Measurements from ENCODE around the gene HTR4.
"Not testable (repeated sequence)": the region's sequence is repeated elsewhere in the genome, so short reads cannot be mapped to it uniquely, and the experiment has no call there.

HTR4 gene

GRCh38 chr5:148471379-148471778 is 182.9 kb downstream of the HTR4 start:
- no peaks in the 10 kb centered on the region for H3K4me1 Mint-ChIP-seq (ENCODE audit: low read depth)
- H3K4me3 Mint-ChIP-seq, result no peak overlapping the region
- H3K9me3 Mint-ChIP-seq, result no peaks in the 10 kb centered on the region
- no peak overlapping the region for H3K27ac Mint-ChIP-seq
- peaks cover 4% of the 10 kb centered on the region for H3K27me3 Mint-ChIP-seq (ENCODE audit: low read depth)
- H3K36me3 Mint-ChIP-seq (ENCODE audit: low read depth), result no peaks in the 10 kb centered on the region

GRCh38 chr5:148469501-148469935 is 184.8 kb downstream of the HTR4 start:
- Mint-ChIP-seq H3K36me3 (ENCODE audit: low read depth) (no peaks in the 10 kb centered on the region), H3K9me3 (no peaks in the 10 kb centered on the region), H3K4me1 (ENCODE audit: low read depth) (no peaks in the 10 kb centered on the region), H3K4me3 (no peak overlapping the region), H3K27me3 (ENCODE audit: low read depth) (peaks cover 8% of the 10 kb centered on the region), H3K27ac (no peak overlapping the region)

GRCh38 chr5:148468746-148469145 is 185.6 kb downstream of the HTR4 start:
- not testable (repeated sequence) for H3K36me3 Mint-ChIP-seq (ENCODE audit: low read depth); H3K27me3 Mint-ChIP-seq (ENCODE audit: low read depth); H3K27ac Mint-ChIP-seq; H3K4me1 Mint-ChIP-seq (ENCODE audit: low read depth); H3K9me3 Mint-ChIP-seq; H3K4me3 Mint-ChIP-seq

GRCh38 chr5:148467958-148468357 is 186.4 kb downstream of the HTR4 start:
- Mint-ChIP-seq H3K36me3 (ENCODE audit: low read depth) (no peaks in the 10 kb centered on the region), H3K27ac (no peak overlapping the region), H3K27me3 (ENCODE audit: low read depth) (peaks cover 11% of the 10 kb centered on the region), H3K4me1 (ENCODE audit: low read depth) (no peaks in the 10 kb centered on the region), H3K9me3 (no peaks in the 10 kb centered on the region), H3K4me3 (no peak overlapping the region)

GRCh38 chr5:148466236-148466580 is 188.1 kb downstream of the HTR4 start:
- H3K4me1 Mint-ChIP-seq (ENCODE audit: low read depth), result no peaks in the 10 kb centered on the region
- H3K27ac Mint-ChIP-seq, result no peak overlapping the region
- peaks cover 22% of the 10 kb centered on the region for H3K27me3 Mint-ChIP-seq (ENCODE audit: low read depth)
- no peaks in the 10 kb centered on the region for H3K9me3 Mint-ChIP-seq
- H3K4me3 Mint-ChIP-seq, result no peak overlapping the region
- no peaks in the 10 kb centered on the region for H3K36me3 Mint-ChIP-seq (ENCODE audit: low read depth)

- Mint-ChIP-seq H3K4me3 (no peak overlapping the region), H3K27me3 (ENCODE audit: low read depth) (peaks cover 26% of the 10 kb centered on the region), H3K4me1 (ENCODE audit: low read depth) (no peaks in the 10 kb centered on the region)
These were observed 188.7 kb downstream of the HTR4 start for GRCh38 chr5:148465381-148466235.

GRCh38 chr5:148459669-148460068 is 194.7 kb downstream of the HTR4 start:
- Mint-ChIP-seq H3K27me3 (ENCODE audit: low read depth) (peaks cover 30% of the 10 kb centered on the region), H3K36me3 (ENCODE audit: low read depth) (no peaks in the 10 kb centered on the region), H3K9me3 (no peaks in the 10 kb centered on the region), H3K27ac (no peak overlapping the region), H3K4me1 (ENCODE audit: low read depth) (no peaks in the 10 kb centered on the region), H3K4me3 (no peak overlapping the region)

More at GRCh38 chr5:148465381-148466235, 188.7 kb downstream of the HTR4 start:
- Mint-ChIP-seq H3K27ac (no peak overlapping the region), H3K36me3 (ENCODE audit: low read depth) (no peaks in the 10 kb centered on the region), H3K9me3 (no peaks in the 10 kb centered on the region)

- no peak overlapping the region for H3K27ac Mint-ChIP-seq
- peaks cover 27% of the 10 kb centered on the region for H3K27me3 Mint-ChIP-seq (ENCODE audit: low read depth)
- H3K9me3 Mint-ChIP-seq, result no peaks in the 10 kb centered on the region
- H3K4me1 Mint-ChIP-seq (ENCODE audit: low read depth), result no peaks in the 10 kb centered on the region
- no peaks in the 10 kb centered on the region for H3K36me3 Mint-ChIP-seq (ENCODE audit: low read depth)
- no peak overlapping the region for H3K4me3 Mint-ChIP-seq
These were observed 196.1 kb downstream of the HTR4 start for GRCh38 chr5:148458036-148458888.

GRCh38 chr5:148457183-148457620 is 197.1 kb downstream of the HTR4 start:
- Mint-ChIP-seq H3K4me3 (no peak overlapping the region), H3K27ac (no peak overlapping the region), H3K36me3 (ENCODE audit: low read depth) (no peaks in the 10 kb centered on the region), H3K4me1 (ENCODE audit: low read depth) (no peaks in the 10 kb centered on the region), H3K27me3 (ENCODE audit: low read depth) (peaks cover 26% of the 10 kb centered on the region), H3K9me3 (no peaks in the 10 kb centered on the region)

GRCh38 chr5:148455185-148455584 is 199.1 kb downstream of the HTR4 start:
- Mint-ChIP-seq H3K4me3 (no peak overlapping the region), H3K4me1 (ENCODE audit: low read depth) (no peaks in the 10 kb centered on the region)

GRCh38 chr5:148454576-148454975 is 199.8 kb downstream of the HTR4 start:
- no peak overlapping the region for H3K27ac Mint-ChIP-seq
- H3K9me3 Mint-ChIP-seq, result no peaks in the 10 kb centered on the region
- no peaks in the 10 kb centered on the region for H3K36me3 Mint-ChIP-seq (ENCODE audit: low read depth)
- peaks cover 4% of the 10 kb centered on the region for H3K27me3 Mint-ChIP-seq (ENCODE audit: low read depth)
- H3K4me1 Mint-ChIP-seq (ENCODE audit: low read depth), result no peaks in the 10 kb centered on the region
- no peak overlapping the region for H3K4me3 Mint-ChIP-seq

More at GRCh38 chr5:148455185-148455584, 199.1 kb downstream of the HTR4 start:
- Mint-ChIP-seq H3K9me3 (no peaks in the 10 kb centered on the region), H3K27ac (no peak overlapping the region), H3K27me3 (ENCODE audit: low read depth) (peaks cover 8% of the 10 kb centered on the region), H3K36me3 (ENCODE audit: low read depth) (no peaks in the 10 kb centered on the region)

GRCh38 chr5:148452499-148453193 is 201.7 kb downstream of the HTR4 start:
- Mint-ChIP-seq H3K27ac (no peak overlapping the region), H3K9me3 (no peaks in the 10 kb centered on the region), H3K4me3 (no peak overlapping the region), H3K27me3 (ENCODE audit: low read depth) (no peaks in the 10 kb centered on the region), H3K4me1 (ENCODE audit: low read depth) (no peaks in the 10 kb centered on the region), H3K36me3 (ENCODE audit: low read depth) (no peaks in the 10 kb centered on the region)

GRCh38 chr5:148446611-148447010 is 207.7 kb downstream of the HTR4 start:
- no peak overlapping the region for H3K27ac Mint-ChIP-seq
- H3K9me3 Mint-ChIP-seq, result no peaks in the 10 kb centered on the region
- H3K36me3 Mint-ChIP-seq (ENCODE audit: low read depth), result peaks cover 8% of the 10 kb centered on the region
- H3K4me1 Mint-ChIP-seq (ENCODE audit: low read depth), result no peaks in the 10 kb centered on the region
- H3K27me3 Mint-ChIP-seq (ENCODE audit: low read depth), result no peaks in the 10 kb centered on the region
- H3K4me3 Mint-ChIP-seq, result no peak overlapping the region

GRCh38 chr5:148445578-148445977 is 208.7 kb downstream of the HTR4 start:
- no peaks in the 10 kb centered on the region for H3K4me1 Mint-ChIP-seq (ENCODE audit: low read depth)
- H3K4me3 Mint-ChIP-seq, result no peak overlapping the region
- no peaks in the 10 kb centered on the region for H3K27me3 Mint-ChIP-seq (ENCODE audit: low read depth)
- H3K27ac Mint-ChIP-seq, result no peak overlapping the region
- peaks cover 13% of the 10 kb centered on the region for H3K36me3 Mint-ChIP-seq (ENCODE audit: low read depth)
- H3K9me3 Mint-ChIP-seq, result no peaks in the 10 kb centered on the region
